GM10248 (cell line): ENCODE results near the gene IL26.

Source experiments
- CTCF ChIA-PET: fragments of 300-600 bp; sonication (Branson Sonifier 250); formaldehyde crosslinking; extraction: SDS; loops from one replicate; lab custom pipeline; 2021; ENCODE audit warnings: antibody characterized with exemption; lab: Yijun Ruan, JAX
- POLR2A ChIA-PET: fragments of 350-650 bp; sonication (Branson Sonifier 250); formaldehyde crosslinking; extraction: SDS; loops from one replicate; lab custom pipeline; 2020; ENCODE audit warnings: antibody characterized with exemption; lab: Yijun Ruan, JAX
- DNase-seq: peaks from one replicate; pipeline ENCODE4 v3.0.0; 2012; ENCODE audit errors: extremely low spot score
- CTCF ChIP-seq: IDR thresholded peaks from 2 replicates; pipeline ENCODE4 v1.5.1; 2012; ENCODE audit warnings: mild to moderate bottlenecking, low read depth; ENCODE audit errors: extremely low read depth, missing control alignments, control extremely low read depth

The IL26 gene

GRCh38 chr12:68158432-68158831 is 67.2 kb downstream of the IL26 start:
- no peak for DNase-seq
- CTCF ChIA-PET, result interaction anchor here (0.7 to 4.2 kb wide), 24 partner anchors 9 to 754 kb away, joined by 3 to 25 read pairs (median 4); no protein-coding TSS in a partner anchor
- TF ChIP-seq CTCF, result peak; percentile 20
- POLR2A ChIA-PET, result no interaction called here

- ChIA-PET POLR2A (no interaction called here), CTCF (interaction anchor here (1.5 to 4.2 kb wide), 9 partner anchors 8 to 120 kb away, joined by 3 to 25 read pairs (median 4); no protein-coding TSS in a partner anchor)
- TF ChIP-seq CTCF, result no peak
- DNase-seq, result no peak
These were observed 68.2 kb downstream of the IL26 start for GRCh38 chr12:68157380-68157779.

GRCh38 chr12:68156636-68157035 is 69.0 kb downstream of the IL26 start:
- no peak for DNase-seq
- ChIA-PET POLR2A (no interaction called here), CTCF (interaction anchor here (1.5 to 4.2 kb wide), 6 partner anchors 9 to 116 kb away, joined by 3 to 25 read pairs (median 4); no protein-coding TSS in a partner anchor)
- no peak for TF ChIP-seq CTCF

- DNase-seq, result no peak
- ChIA-PET CTCF (interaction anchor here (1.2 to 1.6 kb wide), 3 partner anchors 18 to 114 kb away, joined by 3 to 4 read pairs (median 3); no protein-coding TSS in a partner anchor), POLR2A (no interaction called here)
- no peak for TF ChIP-seq CTCF
These were observed 70.8 kb downstream of the IL26 start for GRCh38 chr12:68154779-68155178.
